HEK293T (cell line): ENCODE results near the gene SHANK2.

ENCODE experiments used
- ARNT ChIP-seq: fragments of 450-650 bp; IDR thresholded peaks from 2 replicates; pipeline ENCODE4 v1.6.1; 2017; ENCODE audit warnings: mild to moderate bottlenecking
- BHLHE40 ChIP-seq: fragments of 450-650 bp; IDR thresholded peaks from 2 replicates; pipeline ENCODE4 v1.6.1; 2016; ENCODE audit warnings: mild to moderate bottlenecking, moderate library complexity, borderline replicate concordance
- ELF4 ChIP-seq: fragments of 450-650 bp; IDR thresholded peaks from 2 replicates; pipeline ENCODE4 v1.6.1; 2017; ENCODE audit warnings: antibody characterized with exemption
- FOXA1 ChIP-seq: fragments of 450-650 bp; IDR thresholded peaks from 2 replicates; pipeline ENCODE4 v1.6.1; 2016; ENCODE audit warnings: mild to moderate bottlenecking
- FOXK2 ChIP-seq: fragments of 450-650 bp; IDR thresholded peaks from 2 replicates; pipeline ENCODE4 v1.6.1; 2016; ENCODE audit warnings: mild to moderate bottlenecking
- HDGF ChIP-seq: fragments of 450-650 bp; IDR thresholded peaks from 2 replicates; pipeline ENCODE4 v1.6.1; 2017; ENCODE audit warnings: antibody characterized with exemption, borderline replicate concordance
- LEF1 ChIP-seq: fragments of 450-650 bp; IDR thresholded peaks from 2 replicates; pipeline ENCODE4 v1.6.1; 2017; ENCODE audit warnings: mild to moderate bottlenecking, borderline replicate concordance
- SP1 ChIP-seq: fragments of 450-650 bp; IDR thresholded peaks from 2 replicates; pipeline ENCODE4 v1.6.1; 2017
- SUZ12 ChIP-seq: fragments of 450-650 bp; IDR thresholded peaks from 2 replicates; pipeline ENCODE4 v1.6.1; 2016; ENCODE audit warnings: mild to moderate bottlenecking
- TARDBP ChIP-seq: fragments of 450-650 bp; IDR thresholded peaks from 2 replicates; pipeline ENCODE4 v1.6.1; 2016
- ZNF384 ChIP-seq: fragments of 450-650 bp; IDR thresholded peaks from 2 replicates; pipeline ENCODE4 v1.6.1; 2016

DNA sequence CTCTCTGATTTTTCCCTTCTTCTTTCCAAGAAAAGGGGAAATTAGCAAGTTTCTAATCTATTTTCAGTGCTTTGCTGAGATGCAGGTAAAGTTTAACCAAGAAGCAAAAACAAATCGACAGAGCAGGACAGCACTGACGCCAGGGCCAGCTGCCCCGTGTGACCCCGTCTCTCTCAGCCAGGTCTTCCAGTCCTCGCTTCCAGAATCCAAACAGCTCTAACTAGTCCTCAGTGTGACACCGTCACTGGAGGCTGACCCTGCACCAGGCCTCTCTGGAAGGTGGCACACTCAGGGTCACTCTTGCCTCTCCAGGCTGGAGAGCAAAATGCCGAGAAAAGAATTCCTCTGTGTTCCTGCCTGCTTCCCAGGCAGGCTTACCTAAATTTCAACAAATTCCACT lies 44.8 kb downstream of the SHANK2 start:
- TF ChIP-seq ELF4: no peak
- TF ChIP-seq ZNF384: no peak
- no peak for TF ChIP-seq TARDBP
- no peak for TF ChIP-seq LEF1
- TF ChIP-seq SUZ12: no peak
- TF ChIP-seq BHLHE40: no peak
- TF ChIP-seq SP1: no peak
- TF ChIP-seq ARNT: no peak
- no peak for TF ChIP-seq FOXK2
- no peak for TF ChIP-seq FOXA1
- TF ChIP-seq HDGF: no peak
